AG10803 (cell line): Measurements from ENCODE around the gene CDT1.

Source experiments
- DNase-seq: peaks from one replicate; pipeline ENCODE4 v3.0.0; 2010; ENCODE audit warnings: low read depth
- H3K4me3 ChIP-seq: 2 replicates; pipeline ENCODE4 v1.5.1; 2011; ENCODE audit warnings: mild to moderate bottlenecking, low read length, control low read depth
- CTCF ChIP-seq: conservative IDR thresholded peaks from 2 replicates; pipeline ENCODE4 v1.5.1; 2011; ENCODE audit warnings: mild to moderate bottlenecking, low read length, control low read depth, inconsistent platforms

The CDT1 gene

GRCh38 chr16:88824256-88825077, 20.9 kb downstream of the CDT1 start:
- H3K4me3 ChIP-seq, result no peak overlapping the region
- DNase-seq, result no peak
- TF ChIP-seq CTCF, result no peak

- DNase-seq, result no peak
- TF ChIP-seq CTCF, result no peak
- no peak overlapping the region for H3K4me3 ChIP-seq
Observed at GRCh38 chr16:88825146-88825545, 21.6 kb downstream of the CDT1 start.

GRCh38 chr16:88826070-88826840, 22.7 kb downstream of the CDT1 start:
- H3K4me3 ChIP-seq, result no peak overlapping the region
- TF ChIP-seq CTCF, result no peak
- DNase-seq, result no peak

GRCh38 chr16:88827727-88828126, 24.1 kb downstream of the CDT1 start:
- no peak for DNase-seq
- no peak for TF ChIP-seq CTCF
- H3K4me3 ChIP-seq, result no peak overlapping the region

GRCh38 chr16:88828711-88829110, 25.1 kb downstream of the CDT1 start:
- TF ChIP-seq CTCF, result no peak
- no peak overlapping the region for H3K4me3 ChIP-seq

GRCh38 chr16:88830258-88830657, 26.7 kb downstream of the CDT1 start:
- no peak for DNase-seq
- no peak for TF ChIP-seq CTCF
- no peak overlapping the region for H3K4me3 ChIP-seq

More at GRCh38 chr16:88828711-88829110, 25.1 kb downstream of the CDT1 start:
- DNase-seq, result no peak

- DNase-seq, result no peak
- TF ChIP-seq CTCF, result no peak
- no peak overlapping the region for H3K4me3 ChIP-seq
Observed at GRCh38 chr16:88830783-88831182, 27.2 kb downstream of the CDT1 start.
